Skeletal muscle tissue (tissue), 4 donors: Measurements from ENCODE around the gene ZNF341. TPM values are rescaled to one million over a fixed set of nuclear protein-coding genes. Genes with fewer than 3 reads are reported as not detected.

Source experiments
- H3K27ac ChIP-seq: one replicate; pipeline ENCODE4 v1.7.0; 2013; ENCODE audit warnings: mild to moderate bottlenecking, low read depth, low read length, inconsistent platforms
- H3K27me3 ChIP-seq, 3 donors: one replicate each; pipeline ENCODE4 v1.7.0; 2013; ENCODE audit warnings: low read length in 3 of 3; ENCODE audit not compliant: control insufficient read depth in 3 of 3, insufficient read depth in 3 of 3
- H3K36me3 ChIP-seq, 3 donors: one replicate each; pipeline ENCODE4 v1.7.0; 2013; ENCODE audit warnings: low read length in 3 of 3; ENCODE audit not compliant: control insufficient read depth in 3 of 3, insufficient read depth in 3 of 3
- H3K4me1 ChIP-seq, 3 donors: one replicate each; pipeline ENCODE4 v1.7.0; 2013; ENCODE audit warnings: low read length in 3 of 3, mild to moderate bottlenecking in 3 of 3; ENCODE audit not compliant: control insufficient read depth in 3 of 3, insufficient read depth in 3 of 3
- H3K4me3 ChIP-seq, 3 donors: one replicate each; pipeline ENCODE4 v1.7.0; 2013; ENCODE audit warnings: low read length in 3 of 3
- H3K9ac ChIP-seq, 3 donors: one replicate each; pipeline ENCODE4 v1.7.0; 2013; ENCODE audit warnings: low read length in 3 of 3, mild to moderate bottlenecking in 3 of 3, moderate library complexity in 2 of 3, low read depth in 1 of 3
- H3K9me3 ChIP-seq, 3 donors: one replicate each; pipeline ENCODE4 v1.7.0; 2013; ENCODE audit warnings: low read length in 3 of 3; ENCODE audit not compliant: control insufficient read depth in 3 of 3
- total RNA-seq: library from RNA; depleted of rRNA; stranded (reverse); fragments of >200 nt; gene quantifications from one replicate; pipeline ENCODE4 v1.2.3, GENCODE V29; 2014
- donor health status: Osteomylitis.

ZNF341 gene
- total RNA-seq, 1 donor from 2014 or later, result 1.0 TPM

DNA sequence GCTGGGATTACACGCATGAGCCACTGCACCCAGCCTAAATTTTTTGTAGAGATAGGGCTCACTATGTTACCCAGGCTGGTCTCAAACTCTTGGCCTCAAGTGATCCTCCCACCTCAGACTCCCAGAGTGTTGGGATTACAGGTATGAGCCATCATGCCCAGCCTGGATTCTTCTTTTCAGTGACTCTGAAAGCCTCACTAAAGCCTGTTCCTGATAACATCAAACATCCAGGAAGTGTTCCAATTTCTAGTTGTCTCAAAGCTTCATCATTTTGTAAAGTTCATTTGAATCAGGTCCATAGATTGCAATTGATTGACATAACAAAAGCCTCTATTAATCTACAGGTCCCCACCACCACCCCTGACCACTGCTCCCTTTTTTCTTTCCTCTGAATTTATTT lies 50.1 kb downstream of the ZNF341 start:
- Histone ChIP-seq H3K36me3 (peaks cover 0 to 6% (median 3%) of the 10 kb centered on the region in 3 donors), H3K4me3 (no peak overlapping the region)

DNA sequence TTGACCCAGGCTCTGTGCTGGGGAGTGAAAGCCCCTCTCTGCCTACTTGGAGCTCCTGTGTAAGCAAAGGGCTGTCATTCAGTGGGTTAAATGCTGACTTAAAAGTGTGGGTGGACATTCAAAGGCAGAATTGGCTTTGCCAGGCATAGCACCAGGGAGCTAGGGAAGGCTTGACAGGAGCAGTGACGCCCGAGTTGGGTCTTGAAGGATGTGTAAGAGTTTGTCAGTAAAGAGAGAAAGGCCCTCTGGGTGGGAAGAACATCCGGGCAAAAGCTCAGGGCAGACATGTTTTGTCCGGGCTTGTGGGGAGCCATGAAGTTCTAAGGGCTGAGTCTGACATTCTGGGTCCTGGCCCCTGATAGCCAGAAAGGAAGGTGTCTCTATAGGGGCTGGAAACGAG lies 51.5 kb downstream of the ZNF341 start:
- peaks cover 0 to 2% (median 0%) of the 10 kb centered on the region in 3 donors for H3K4me1 ChIP-seq
- no peak overlapping the region for H3K27ac ChIP-seq
- H3K9ac ChIP-seq, result no peak overlapping the region
- H3K36me3 ChIP-seq, result peaks cover 0 to 6% (median 6%) of the 10 kb centered on the region in 3 donors
- no peaks in the 10 kb centered on the region for H3K9me3 ChIP-seq
- no peak overlapping the region for H3K4me3 ChIP-seq
- no peaks in the 10 kb centered on the region for H3K27me3 ChIP-seq

More for the DNA sequence above, 50.1 kb downstream of the ZNF341 start:
- no peaks in the 10 kb centered on the region for H3K4me1 ChIP-seq
- no peak overlapping the region for H3K27ac ChIP-seq
- H3K9me3 ChIP-seq, result no peaks in the 10 kb centered on the region
- H3K27me3 ChIP-seq, result no peaks in the 10 kb centered on the region
- no peak overlapping the region for H3K9ac ChIP-seq

DNA sequence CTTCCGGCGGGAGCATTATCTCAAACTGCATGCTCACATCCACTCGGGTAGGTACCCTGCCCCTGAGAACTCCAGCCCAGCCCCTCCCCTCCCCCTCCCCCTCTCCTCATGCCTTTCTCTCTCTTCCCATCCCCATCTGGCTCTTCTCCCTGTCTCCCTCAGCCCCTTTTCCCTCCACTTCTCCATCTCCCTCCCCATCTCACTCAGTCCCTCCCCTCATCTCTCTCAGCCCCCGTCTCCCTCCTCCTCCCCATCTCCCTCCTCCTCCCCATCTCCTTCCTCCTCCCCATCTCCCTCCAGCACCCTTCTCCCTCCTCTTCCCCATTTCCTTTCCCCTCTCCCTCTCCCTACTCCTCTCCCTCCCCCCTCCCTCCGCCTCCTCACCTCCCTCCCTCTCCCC lies 52.0 kb downstream of the ZNF341 start:
- H3K36me3 ChIP-seq, result peaks cover 0 to 6% (median 6%) of the 10 kb centered on the region in 3 donors

DNA sequence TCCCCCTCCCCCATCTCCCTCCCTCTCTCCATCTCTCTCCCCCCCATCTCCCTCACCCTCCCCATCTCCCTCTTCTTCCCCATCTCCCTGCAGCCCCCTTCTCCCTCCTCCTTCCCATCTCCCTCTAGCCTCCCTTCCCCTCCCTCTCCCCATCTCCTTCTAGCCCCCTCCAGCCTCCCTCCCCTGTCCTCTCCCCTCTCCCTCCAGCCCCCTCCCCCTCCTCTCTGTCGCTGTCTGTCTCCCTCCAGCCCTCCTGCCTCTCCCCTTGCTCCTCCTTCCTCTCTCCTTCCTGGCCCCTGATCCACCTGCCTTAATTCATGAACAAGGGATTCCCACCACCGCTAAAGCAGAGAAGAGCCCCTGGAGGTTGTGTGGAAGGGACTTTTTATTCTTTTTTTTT lies 52.4 kb downstream of the ZNF341 start:
- Histone ChIP-seq H3K27ac (no peak overlapping the region), H3K4me3 (no peak overlapping the region), H3K36me3 (peaks cover 0 to 6% (median 6%) of the 10 kb centered on the region in 3 donors), H3K4me1 (peaks cover 0 to 5% (median 0%) of the 10 kb centered on the region in 3 donors), H3K27me3 (no peaks in the 10 kb centered on the region), H3K9me3 (no peaks in the 10 kb centered on the region), H3K9ac (no peak overlapping the region)

More for the DNA sequence above, 52.0 kb downstream of the ZNF341 start:
- Histone ChIP-seq H3K4me3 (no peak overlapping the region), H3K27me3 (no peaks in the 10 kb centered on the region), H3K4me1 (peaks cover 0 to 5% (median 0%) of the 10 kb centered on the region in 3 donors), H3K27ac (no peak overlapping the region), H3K9me3 (no peaks in the 10 kb centered on the region), H3K9ac (no peak overlapping the region)

DNA sequence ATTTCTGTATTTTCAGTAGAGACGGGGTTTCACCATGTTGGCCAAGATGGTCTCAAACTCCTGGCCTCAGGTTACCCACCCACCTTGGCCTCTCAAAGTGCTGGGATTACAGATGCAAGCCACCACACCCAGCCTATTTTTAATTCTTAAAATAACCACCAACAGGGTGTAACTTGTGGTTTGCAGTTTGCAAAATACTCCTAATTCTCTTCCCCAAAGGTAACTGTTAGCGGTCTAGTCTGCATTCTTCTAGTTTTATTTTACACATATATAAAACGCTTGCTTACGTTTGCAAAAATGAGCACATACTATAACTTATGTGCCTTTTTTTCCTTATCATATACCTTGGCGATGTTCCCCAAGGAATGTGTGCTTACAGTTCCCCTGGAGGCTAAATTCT lies 53.7 kb downstream of the ZNF341 start:
- Histone ChIP-seq H3K27ac (no peak overlapping the region), H3K9me3 (no peaks in the 10 kb centered on the region), H3K4me3 (no peak overlapping the region), H3K4me1 (peaks cover 3 to 9% (median 6%) of the 10 kb centered on the region in 3 donors), H3K36me3 (peaks cover 4 to 9% (median 6%) of the 10 kb centered on the region in 3 donors), H3K9ac (no peak overlapping the region), H3K27me3 (no peaks in the 10 kb centered on the region)

DNA sequence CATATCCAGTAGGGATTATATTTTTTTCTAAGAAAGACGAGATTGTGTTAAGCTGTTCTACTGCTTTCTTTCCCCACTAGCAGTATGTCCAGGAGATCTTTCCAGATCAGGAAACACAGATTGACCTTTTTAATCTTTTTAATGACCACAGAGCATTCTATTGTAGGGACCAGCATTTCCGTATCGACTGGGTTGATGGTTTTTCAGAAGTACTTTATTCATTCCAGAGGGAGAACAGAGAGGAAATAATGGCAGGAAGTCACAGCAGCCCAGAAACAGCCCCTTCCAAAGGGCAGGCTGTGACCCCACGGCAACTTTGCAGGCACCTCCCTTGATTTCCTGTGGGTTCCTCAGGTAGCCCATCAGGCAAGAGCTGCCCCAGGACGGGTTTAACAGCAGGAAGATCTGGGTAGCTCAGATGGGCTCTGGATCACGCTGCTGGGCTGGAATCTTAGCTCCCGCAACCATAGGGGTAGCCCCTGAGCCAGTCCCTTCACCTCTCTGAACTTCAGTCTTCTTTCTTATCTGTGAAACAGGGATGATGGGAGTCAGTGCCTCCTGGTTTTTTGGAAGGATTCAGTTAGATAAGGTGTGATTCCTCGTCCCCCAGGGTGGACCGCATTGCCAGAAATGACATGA lies 55.6 kb downstream of the ZNF341 start:
- peaks cover 3 to 9% (median 6%) of the 10 kb centered on the region in 3 donors for H3K4me1 ChIP-seq
- no peak overlapping the region for H3K4me3 ChIP-seq
- no peaks in the 10 kb centered on the region for H3K27me3 ChIP-seq
- peaks cover 4 to 13% (median 11%) of the 10 kb centered on the region in 3 donors for H3K36me3 ChIP-seq
- H3K27ac ChIP-seq, result no peak overlapping the region
- no peaks in the 10 kb centered on the region for H3K9me3 ChIP-seq
- no peak overlapping the region for H3K9ac ChIP-seq

DNA sequence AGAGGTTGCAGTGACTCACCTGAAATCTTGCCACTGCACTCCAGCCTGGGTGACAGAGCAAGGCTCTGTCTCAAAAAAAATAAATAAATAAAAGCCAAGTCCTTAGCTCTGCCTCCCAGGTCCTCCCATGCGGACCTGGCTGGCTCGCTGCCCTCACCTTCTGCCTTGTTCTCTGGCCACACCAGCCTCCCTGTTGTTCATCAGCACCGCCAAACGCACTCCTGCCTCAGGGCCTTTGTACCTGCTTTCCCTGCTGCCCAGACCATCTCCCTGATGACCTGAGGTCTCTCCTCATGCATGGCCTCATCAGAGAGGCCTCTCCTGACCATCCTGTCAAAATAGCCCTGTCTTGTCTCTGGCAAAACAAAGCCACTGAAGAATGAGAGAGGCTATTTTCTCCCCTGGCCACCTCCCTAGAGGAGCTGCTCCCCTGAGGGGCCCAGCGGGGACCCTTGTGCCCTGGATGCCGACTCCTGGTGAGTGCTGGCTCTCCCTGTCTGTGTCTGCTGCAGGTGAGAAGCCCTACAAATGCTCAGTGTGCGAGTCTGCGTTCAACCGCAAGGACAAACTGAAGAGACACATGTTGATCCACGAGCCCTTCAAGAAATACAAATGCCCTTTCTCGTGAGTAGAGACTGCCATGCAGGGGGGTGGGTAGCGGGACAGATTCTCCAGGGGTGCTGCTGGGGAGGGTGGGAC lies 56.7 kb downstream of the ZNF341 start:
- Histone ChIP-seq H3K4me3 (no peak overlapping the region), H3K4me1 (peaks cover 7 to 16% (median 12%) of the 10 kb centered on the region in 3 donors), H3K9ac (no peak overlapping the region), H3K36me3 (peaks cover 4 to 13% (median 11%) of the 10 kb centered on the region in 3 donors), H3K9me3 (no peaks in the 10 kb centered on the region), H3K27me3 (no peaks in the 10 kb centered on the region), H3K27ac (no peak overlapping the region)

DNA sequence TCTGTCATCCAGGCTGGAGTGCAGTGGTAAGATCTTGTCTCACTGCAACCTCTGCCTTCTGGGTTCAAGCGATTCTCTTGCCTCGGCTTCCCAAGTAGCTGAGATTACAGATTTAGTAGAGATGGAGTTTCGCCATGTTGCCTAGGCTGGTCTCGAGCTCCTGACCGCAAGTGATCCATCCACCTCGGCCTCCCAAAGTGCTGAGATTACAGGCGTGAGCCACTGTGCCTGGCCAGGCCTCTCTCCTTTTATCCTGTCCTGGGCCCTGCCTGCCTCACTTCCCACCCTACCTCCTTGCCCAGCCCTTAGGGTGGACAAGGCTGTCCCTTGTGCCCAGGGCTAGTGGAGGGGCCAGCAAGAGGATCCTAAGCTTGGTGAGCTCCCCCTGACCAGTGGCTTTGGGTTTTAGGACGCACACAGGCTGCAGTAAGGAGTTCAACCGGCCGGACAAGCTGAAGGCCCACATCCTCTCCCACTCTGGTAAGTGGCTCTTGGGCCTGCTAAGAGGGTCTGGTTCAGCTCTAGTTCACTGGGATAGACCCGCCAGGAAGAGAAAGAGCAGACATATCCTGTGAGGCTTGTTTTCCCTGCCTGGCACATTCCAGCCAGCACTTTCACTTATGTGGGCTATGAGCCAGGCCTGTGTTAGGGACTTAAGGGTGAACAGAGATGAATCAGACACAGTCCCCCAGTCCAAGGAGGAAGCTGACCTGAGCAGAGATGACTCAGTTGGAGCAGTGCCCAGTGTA lies 57.5 kb downstream of the ZNF341 start:
- no peak overlapping the region for H3K27ac ChIP-seq
- H3K9ac ChIP-seq, result no peak overlapping the region
- H3K4me1 ChIP-seq, result peaks cover 7 to 18% (median 16%) of the 10 kb centered on the region in 3 donors
- no peaks in the 10 kb centered on the region for H3K9me3 ChIP-seq
- H3K27me3 ChIP-seq, result no peaks in the 10 kb centered on the region
- no peak overlapping the region for H3K4me3 ChIP-seq
- peaks cover 4 to 13% (median 11%) of the 10 kb centered on the region in 3 donors for H3K36me3 ChIP-seq

DNA sequence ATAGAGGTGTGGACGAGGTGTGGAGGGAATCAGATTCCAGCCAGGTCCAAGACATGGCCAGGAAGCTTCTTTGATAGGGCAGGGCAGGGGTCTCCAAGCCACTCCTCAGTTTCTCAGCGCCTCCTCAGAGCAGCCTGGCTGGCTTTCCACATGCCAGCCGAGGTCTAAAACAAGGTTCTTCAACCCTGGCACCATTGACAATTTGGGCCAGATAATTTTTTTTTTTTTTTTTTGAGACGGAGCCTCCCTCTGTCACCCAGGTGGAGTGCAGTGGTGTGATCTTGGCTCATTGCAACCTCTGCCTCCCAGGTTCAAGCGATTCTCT lies 58.0 kb downstream of the ZNF341 start:
- H3K9me3 ChIP-seq, result no peaks in the 10 kb centered on the region
- H3K27ac ChIP-seq, result no peak overlapping the region
- H3K36me3 ChIP-seq, result peaks cover 4 to 13% (median 11%) of the 10 kb centered on the region in 3 donors
- H3K9ac ChIP-seq, result no peak overlapping the region
- no peak overlapping the region for H3K4me3 ChIP-seq
- no peaks in the 10 kb centered on the region for H3K27me3 ChIP-seq
- H3K4me1 ChIP-seq, result peaks cover 7 to 18% (median 16%) of the 10 kb centered on the region in 3 donors

DNA sequence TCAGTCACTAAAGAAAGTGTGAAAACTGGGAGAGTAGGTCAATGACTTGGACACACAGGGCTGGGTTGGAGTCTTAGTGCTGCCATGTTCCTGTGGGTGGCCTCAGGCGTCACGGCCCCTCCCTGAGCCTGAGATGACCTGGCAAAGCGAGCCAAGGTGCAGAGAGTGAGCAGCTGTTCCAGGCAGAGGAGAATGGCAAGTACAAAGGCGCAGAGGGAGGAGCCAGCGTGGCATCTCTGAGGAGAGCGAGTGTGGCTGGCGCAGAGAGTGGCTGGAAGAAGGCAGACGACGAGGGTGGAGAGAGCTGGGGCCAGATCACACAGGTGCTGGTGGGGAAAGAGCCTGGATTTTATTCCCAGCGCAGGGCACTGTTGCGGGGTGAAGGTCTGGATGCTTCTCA lies 58.8 kb downstream of the ZNF341 start:
- Histone ChIP-seq H3K4me3 (no peak overlapping the region), H3K27ac (no peak overlapping the region), H3K27me3 (no peaks in the 10 kb centered on the region), H3K36me3 (peaks cover 4 to 13% (median 11%) of the 10 kb centered on the region in 3 donors), H3K9ac (no peak overlapping the region), H3K4me1 (peaks cover 7 to 18% (median 16%) of the 10 kb centered on the region in 3 donors), H3K9me3 (no peaks in the 10 kb centered on the region)
